ENCODE results near the gene CNTNAP5.

The CNTNAP5 gene

DNA sequence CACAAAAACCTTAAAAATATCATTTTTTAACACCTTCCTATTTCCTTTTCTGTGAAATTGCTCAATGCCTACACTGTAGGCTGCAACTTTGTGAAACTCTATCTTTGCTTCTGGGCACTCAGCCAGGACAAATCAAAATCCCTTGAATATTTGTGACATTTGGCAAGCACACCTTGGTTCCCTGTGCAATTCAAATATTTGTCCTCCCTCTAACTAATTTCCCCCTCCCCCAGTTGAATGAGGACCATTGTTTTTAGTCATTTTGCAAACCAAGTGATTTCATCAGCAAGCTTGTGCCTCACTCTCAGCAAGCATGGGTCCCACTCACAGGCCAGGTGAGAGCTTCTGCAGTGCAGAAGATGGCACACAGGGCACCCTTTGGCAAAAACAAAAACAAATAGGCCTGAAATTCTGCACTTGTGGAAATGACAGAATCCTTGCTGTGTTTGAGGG, 541.5 kb downstream of the CNTNAP5 start:
- DNase-seq, result no peak

DNA sequence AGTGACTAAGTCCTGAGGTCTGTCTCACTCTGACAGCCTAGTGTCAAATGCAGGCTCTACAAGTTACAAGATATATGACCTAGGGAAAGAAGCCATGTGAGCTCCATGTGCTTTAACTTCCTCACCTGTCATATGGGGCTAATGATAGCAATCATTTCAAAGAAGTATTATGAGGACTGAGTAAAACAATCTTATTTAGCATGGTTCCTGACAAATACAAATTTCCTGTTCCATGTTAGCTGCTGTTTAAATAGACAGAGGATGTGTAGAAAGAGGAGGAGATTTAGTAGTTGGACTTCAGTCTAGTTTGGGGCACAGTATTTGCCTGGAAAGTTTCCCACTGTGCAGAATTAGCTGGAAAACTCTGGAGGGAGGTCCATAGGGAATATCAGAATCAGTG, 545.8 kb downstream of the CNTNAP5 start:
- DNase-seq, result no peak

DNA sequence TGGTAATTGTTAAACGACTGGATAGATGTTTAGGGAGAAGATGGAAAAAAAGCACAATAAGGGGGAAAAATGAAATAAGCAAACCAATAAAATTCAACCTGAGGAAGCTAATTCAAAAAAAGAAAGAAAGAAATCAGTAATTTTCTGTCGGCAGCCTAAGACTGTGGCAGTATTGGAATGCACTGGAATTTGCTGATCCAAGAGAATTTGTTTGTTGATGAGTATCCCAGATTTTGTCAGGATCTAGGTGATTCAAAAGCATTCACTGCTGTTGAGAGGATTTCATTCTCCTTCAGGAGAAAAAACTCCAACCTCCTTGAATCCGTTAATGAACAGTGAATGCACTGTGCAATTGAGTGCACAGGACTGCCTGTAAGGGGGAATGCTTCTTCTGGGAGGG, 546.7 kb downstream of the CNTNAP5 start:
- no peak for DNase-seq

DNA sequence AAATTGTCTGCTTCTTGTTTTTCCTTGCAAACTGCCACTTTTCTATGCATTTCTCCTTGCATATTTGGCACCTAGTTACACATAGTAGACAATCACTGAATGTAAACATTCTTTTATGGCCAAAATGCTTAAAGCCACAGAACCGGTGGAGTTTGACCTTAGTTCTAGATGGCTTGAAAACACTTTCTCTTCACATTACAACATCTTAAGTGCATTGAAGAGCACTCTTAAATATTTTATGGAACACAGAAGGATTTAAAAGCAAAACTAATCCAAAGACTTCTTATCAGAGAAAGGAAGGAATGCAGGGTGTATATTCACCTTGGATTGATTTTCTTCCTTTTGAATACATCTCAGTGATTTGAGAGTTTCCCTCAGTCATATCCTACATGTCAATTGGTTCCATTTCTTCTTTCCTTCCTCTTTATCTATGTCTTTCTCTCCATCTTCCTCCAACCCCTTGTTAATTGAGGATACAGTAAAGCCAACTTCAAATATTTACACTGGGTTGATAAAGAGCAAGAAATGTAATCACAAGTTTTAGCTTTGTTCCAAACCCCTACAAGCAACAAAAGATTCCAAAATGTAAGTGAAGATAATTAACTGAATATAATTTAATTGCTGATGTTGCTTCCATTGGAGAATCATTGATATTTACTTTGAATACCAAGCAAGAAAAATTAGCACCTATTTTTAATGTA, 548.0 kb downstream of the CNTNAP5 start:
- DNase-seq, result no peak

DNA sequence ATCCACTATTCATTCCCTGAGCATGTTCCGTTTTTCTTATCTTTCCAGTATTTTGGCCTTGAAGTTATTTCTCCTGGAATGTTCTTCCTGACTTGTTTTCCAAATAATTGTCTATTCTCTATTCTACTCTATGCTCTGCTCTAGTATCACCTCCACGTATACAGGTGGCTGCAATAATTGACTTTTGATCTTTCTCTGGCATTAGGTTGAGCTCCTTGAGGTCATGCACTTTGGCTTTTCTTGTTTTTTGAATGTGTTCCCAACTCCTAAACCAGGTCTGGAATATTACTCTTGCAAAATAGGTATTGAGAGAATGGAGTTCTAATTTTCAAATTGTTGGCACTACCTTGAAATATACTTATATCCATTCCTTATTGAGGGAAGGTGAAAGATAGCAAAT, 550.4 kb downstream of the CNTNAP5 start:
- no peak for DNase-seq

DNA sequence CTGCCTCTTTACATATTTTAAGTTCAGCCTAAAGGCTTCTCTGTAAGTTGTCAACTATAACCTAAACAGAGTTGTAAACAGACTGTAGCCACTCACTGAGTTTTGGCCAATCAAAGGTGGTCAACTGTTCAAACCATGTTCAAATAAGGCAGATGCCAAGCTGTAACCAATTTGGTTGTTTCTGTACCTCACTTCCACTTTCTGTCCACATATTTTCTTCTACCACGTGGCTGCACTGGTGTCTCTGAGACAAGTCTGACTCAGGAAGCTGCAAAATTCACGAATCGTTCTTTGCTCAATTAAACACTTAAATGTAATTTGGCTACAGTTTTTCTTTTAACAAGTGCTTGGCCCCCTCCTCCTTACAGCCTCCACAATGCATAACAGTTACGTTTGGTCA, 555.2 kb downstream of the CNTNAP5 start:
- no peak for DNase-seq

DNA sequence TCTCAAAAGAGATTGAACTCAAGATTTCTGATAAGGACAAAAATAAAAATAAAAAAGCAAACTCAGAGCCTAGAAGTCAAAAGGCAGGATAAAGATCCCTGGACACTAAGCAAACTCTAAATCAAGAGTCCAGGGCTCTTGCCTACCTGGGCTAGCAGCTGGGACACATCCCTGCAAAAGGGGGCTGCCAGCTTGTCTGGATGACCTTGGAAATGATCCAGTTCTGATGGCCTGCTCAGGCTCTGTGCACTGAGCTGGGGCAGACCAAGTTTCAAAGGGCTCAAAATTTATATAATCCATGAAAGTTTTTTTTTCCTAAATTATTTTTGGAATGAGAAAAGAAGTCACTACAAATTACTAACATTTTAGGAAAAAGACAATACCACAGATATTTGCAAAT, 557.3 kb downstream of the CNTNAP5 start:
- DNase-seq, result no peak

DNA sequence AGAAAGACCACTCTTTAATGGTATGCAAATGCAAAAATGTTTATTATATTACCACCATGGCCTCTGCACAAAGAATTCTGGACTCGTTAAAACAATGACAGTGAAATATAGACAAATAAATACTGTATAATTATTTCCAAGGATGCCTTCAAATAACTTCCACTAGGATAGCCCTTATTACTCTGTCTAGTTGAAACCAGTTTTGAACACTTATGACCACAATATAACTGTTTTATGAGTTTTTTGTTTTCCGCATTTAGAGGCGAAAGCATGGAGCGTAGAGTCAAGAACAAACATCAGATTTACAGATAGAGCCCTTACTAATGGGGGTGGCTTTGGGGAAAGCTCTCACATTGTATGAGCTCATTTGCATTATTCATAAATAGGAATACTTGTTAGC, 559.5 kb downstream of the CNTNAP5 start:
- DNase-seq, result no peak

DNA sequence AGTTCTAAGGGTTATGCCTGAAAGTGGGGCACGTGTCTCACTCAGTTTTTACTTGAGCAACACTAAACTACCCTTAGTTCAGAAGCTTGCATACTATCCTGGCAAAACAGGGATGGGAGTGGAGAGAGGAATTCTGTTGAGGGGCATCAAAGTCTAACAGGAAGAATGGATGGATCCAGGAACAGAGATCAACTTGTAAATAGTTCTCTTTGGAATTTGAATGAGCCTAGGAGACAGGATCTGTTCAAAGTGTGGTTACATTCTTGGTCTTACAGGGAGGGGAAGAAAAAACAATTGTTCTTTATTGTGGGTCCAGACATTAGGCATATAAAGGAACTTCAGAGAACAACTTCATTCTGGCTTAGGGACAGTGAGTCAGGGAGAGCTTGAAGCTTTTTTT, 560.2 kb downstream of the CNTNAP5 start:
- no peak for DNase-seq

DNA sequence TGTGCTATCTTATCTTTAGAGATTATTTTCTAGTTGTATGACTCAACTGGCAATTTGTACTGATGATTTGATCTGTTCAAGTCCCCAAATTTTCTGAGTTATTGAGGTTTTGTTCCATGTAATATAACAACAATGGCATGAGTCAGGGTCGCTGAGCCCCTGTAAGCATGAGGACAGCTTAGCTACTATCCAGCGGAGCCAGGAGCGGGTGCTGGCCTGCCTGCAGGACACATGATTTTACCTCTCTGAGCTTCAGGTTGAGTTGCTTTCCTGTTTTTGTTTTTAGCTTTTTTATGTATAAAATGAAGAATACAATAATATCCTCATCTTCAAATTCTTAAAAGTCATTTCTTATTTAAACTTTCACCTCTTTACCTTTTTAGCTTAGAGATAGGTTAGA, 561.1 kb downstream of the CNTNAP5 start:
- no peak for DNase-seq

DNA sequence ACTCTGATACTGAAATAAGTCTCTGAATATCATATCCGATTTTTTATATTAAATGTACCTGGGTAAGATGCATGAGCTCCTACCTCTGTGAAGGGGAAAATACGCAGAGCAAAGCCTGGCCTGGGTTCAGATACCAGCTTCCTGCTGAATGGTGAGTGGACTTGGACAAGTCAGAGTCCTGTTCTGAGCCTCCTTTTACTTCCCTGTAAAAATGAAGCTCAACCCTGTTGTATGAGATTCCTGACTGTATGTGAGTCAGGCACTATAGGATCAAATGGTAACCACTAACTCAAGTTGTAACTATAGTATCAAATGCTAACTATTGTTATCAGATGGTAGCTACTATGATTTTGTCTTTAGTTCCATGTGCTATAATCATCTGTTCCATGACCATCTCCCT, 561.7 kb downstream of the CNTNAP5 start:
- DNase-seq, result no peak

DNA sequence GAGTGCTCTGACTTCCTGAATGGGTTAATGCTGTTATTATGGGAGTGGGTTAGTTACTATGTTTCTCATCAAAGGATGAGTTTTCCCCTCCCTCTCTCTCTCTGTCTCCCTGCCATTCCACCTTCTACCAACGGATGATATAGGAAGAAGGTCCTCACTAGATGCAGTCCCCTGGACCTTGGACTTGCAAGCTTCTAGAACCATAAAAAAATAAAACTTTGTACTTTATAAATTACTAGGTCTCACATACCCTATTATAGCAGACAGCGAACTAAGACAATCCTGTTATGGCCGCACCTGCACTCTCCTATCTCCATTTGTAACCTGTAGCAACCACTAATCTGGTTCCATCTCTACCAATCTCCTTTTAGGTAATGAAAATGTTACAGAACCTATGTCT, 564.9 kb downstream of the CNTNAP5 start:
- DNase-seq, result no peak

DNA sequence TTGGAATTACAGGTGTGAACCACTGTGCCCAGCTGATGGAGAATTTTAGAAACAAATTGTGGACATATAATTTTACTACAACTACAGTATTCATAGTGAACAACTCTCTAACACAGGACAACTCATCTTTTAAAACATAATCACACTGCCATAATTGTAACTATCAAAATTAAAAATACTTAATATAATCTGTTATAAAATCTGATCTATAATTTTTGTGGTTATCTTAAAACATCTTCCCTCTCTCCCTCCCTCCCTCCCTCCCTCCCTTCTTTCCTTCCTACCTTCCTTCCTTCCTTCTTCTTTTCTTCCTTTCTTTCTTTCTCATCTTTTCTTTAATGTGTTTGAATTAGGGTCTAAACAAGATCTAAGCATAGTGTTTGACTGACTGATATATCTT, 577.7 kb downstream of the CNTNAP5 start:
- DNase-seq, result no peak

DNA sequence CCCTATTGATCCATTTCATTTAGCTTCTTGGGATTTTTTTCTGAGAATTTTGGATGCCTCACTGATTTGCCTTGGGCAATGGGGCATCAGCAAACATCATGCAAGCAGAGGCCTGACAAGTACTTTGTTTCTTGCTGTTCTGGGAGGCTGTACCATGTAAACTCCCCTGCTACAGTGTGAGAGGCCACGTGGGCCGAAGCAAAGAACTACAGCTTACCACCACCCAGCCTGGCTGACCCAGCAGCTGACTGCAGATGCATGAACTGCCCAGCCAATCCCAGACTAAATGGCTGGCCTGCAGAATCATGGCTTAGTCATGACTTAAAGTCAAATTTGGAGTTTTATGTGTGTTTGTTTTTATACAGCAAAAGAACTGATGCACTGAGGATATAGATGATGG, 579.9 kb downstream of the CNTNAP5 start:
- DNase-seq, result no peak

DNA sequence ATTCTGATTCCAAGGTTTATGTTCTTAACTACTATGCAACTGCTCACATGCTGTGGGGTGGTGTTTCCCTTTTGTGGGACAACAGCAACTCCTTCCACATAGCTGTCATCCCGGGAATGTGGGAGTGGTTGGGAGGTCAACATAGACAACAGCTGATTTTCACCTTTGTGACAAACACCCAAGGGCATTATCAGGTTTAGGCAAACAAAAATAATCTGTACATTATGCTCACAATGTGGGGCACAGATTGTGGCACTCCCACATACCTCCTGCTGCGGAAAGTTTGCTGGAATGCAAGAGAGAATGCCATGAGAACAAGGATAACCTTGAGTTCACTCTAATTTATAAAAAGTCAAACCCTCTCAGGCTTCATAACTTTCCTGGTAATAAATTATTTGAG, 582.6 kb downstream of the CNTNAP5 start:
- DNase-seq, result no peak

DNA sequence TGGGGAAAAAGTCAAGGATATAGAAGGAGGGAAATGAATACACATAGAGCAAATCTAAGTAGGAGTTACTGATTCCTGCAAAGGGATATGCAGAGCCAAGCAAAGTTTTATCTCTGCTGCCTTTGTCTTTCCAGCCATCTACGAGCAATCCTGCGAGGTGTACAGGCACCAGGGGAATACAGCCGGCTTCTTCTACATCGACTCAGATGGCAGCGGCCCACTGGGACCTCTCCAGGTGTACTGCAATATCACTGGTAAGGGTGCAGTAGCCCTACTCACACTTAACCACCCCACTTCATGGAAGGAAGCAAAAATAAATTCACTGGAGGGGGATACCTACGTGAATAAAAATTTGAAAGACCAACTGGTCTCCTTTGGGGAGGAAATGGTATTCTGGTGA, 584.6 kb downstream of the CNTNAP5 start:
- DNase-seq, result no peak

DNA sequence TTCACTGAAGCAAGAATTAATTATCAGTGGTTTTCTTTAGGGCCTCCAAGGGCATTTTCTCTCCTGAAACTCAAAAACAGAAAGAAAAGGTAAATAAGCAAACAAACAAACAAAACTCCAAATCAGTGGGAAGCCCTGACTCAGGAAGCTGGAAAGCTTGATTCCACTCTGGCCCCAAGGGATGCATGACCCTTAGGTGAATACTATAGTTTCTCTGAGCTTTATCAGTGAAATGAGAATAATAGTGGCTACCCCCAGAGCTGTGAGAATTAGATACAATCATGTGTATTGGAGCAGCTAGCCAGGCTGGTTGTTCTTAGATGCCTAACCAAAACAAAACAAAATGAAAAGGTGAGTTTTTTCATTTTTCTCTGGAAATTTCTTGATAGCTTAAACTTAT, 585.1 kb downstream of the CNTNAP5 start:
- no peak for DNase-seq

DNA sequence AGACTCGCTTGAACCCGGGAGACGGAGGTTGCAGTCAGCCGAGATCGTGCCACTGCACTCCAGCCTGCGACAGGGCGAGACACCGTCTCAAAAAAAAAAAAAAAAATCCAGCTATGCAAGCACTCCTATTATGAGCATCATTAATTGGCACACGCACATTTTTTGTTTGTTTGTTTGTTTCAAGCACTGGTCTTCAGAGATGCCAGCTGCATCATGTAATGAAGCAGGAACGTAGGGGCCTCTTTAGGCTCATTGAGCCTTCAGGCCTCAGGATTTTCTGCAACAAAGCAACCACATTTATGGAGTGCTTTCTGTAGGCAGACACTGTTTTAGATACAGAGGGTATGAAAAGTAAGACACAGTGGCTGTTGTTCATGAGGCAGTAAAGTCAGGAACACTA, 585.8 kb downstream of the CNTNAP5 start:
- DNase-seq, result no peak

DNA sequence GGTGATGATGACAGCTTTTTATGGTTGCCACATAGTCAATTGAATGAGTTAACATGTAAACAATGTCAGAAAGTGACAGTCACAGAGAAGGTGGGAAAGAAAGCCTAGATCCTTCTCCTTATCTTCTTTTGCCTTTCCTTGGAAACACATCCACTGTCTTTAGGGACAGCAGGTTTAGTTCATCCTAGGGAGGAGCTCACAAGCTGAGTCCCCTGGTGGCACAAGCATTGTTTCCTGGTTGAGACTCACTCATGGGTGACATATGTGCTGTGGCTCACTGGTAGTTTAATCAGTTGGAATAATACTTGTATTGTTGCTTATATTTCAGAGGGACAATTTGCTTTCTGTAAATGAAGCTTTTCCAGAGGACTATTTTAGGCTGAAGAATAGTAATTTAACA, 598.5 kb downstream of the CNTNAP5 start:
- no peak for DNase-seq

DNA sequence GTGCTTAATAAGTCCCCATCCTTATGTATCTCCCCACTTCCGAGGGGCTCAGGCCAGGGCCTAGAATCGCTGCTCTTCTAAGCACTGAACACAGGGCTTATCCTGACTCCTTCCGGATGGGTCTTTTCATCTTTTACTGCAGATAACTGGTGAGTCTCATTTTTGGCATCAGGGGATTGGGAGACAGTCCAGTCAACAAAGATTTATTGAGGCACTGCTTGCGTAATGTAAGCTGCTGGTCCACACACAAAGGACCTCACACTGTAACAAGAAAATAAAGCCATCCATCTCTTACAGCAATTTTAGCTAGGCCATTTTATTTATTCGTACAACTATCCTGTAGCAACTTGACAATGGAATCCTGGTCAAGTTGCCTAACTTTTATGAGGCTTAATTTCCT, 600.5 kb downstream of the CNTNAP5 start:
- DNase-seq, result no peak

DNA sequence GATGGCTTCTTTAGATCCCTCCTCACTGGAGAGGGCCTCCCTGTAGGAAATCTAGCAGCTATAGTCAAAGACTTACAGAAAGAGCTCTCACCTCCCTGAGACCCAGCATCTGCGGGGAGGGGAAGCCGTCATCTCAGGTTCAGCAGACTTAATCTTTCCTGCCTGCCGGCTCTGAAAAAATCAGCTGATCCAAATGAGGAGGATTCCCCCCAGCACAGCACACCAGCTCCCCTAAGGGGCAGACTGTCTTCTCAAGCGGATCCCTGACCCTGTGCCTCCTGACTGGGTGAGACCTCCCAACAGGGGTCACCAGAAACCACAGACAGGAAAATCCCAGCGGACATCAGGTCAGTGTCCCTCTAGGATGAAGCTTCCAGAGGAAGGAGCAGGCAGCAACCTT, 601.9 kb downstream of the CNTNAP5 start:
- no peak for DNase-seq

DNA sequence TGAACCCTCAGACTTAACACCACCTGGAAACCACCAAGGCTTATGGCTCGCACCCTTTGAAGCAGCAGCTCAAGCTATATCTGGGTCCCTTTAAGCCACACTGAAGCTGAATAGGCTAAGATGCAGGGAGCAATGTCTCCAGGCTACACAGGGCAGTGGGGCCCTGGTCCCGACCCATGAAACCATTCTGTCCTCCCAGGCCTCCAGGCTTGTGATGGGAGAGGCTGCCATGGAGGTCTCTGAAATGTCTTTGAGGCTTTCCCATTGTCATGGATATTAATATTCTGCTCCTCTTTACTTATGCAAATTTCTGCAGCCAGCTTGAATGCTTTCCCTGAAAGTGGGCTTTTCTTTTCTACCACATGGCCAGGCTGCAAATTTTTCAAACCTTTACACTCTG, 608.7 kb downstream of the CNTNAP5 start:
- DNase-seq, result no peak

DNA sequence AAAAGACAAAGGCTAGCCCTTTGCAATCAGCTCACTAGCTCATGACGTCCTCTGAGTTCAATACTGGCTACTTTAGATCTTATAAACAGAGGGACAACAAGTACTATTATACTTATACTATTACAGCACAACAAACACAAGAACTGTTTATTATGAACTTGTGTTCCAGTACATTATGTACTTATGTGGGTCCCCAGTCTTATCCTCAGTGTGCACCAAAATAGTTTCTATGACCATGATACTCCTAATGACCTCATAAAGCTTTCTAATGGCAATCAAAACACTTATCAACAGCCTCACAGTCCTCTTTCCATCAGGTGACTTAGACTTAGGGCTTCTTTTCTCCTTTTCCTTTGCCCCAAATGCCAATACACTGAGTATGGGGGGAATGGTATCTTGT, 614.4 kb downstream of the CNTNAP5 start:
- no peak for DNase-seq

DNA sequence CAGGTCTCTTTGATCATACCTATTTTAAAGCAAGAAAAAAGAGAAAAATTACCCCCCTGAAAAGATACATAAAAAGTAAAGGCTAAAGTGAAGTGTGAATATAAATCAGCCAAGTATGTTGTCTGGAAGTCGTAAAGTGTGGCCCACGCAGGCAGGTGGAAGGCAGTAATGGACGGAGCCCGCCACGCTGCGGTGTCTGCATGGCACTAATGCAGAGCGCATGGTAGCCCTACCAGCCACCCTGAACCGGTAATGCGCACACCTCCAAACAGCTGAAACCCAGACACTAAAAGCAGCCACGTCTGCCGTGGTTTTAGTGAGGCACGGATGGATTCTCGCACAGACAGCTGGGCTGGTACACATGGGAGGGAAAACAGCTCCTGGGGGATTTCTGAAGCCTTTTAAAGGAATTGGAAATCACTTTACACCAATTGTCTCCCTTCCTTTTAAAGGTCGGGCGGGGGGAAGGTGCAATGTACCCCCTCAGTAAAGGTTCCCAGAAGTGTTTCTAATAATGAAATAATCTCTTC, 615.2 kb downstream of the CNTNAP5 start:
- DNase-seq, result no peak

DNA sequence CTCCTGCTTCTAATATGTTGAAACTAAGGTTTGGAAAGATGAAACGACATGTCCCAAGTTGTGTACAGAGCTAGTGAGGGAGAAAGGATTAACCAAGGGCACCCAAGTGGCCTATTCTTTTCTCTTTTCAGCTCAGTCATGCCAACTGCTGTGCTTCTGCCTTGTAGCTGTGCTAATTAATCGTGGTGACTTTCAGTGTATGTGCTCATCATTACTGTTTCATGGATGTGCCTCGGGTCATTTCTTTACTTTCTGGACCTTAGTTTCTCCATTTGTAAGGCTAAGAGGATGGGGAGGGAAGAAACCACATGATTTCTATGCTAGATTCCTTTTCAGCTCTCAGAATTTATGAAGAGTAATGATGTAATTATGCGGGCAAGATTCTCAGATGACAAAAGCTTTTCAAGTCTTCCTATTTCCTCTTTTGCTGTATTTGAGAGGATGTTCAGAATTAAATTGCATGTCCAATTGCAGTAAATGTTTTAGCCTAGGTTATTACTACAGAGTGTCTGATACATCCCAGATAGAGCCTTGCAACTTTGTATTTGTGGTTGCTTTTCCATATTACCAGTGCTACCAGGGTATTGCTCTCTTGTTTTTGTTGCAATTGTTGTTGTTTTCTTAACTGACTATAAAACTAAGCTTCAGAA, 621.2 kb downstream of the CNTNAP5 start:
- no peak for DNase-seq

Measured in CD4-positive, alpha-beta T cell treated with Interleukin-4 for 1 hour (primary cell).